GM12891 (cell line): Measurements from ENCODE around the gene DAND5. TPM values are rescaled to one million over a fixed set of nuclear protein-coding genes. Genes with fewer than 3 reads are reported as not detected.

Source experiments
- DNase-seq: peaks from one replicate; pipeline ENCODE4 v3.0.0; 2011; ENCODE audit warnings: low spot score; ENCODE audit not compliant: insufficient read length
- FAIRE-seq: peaks from 2 replicates; lab custom pipeline; 2011; peaks lifted over from hg19 to GRCh38; lab: Jason Lieb, UNC
- PAX5 ChIP-seq: IDR thresholded peaks from 2 replicates; pipeline ENCODE4 v1.6.1; 2011; ENCODE audit warnings: low read length, moderate library complexity, mild to moderate bottlenecking; ENCODE audit not compliant: insufficient read depth, severe bottlenecking
- POLR2A ChIP-seq: IDR thresholded peaks from 2 replicates; pipeline ENCODE4 v1.6.1; 2011; ENCODE audit warnings: low read depth, low read length, control low read depth
- POLR2AphosphoS5 ChIP-seq: IDR thresholded peaks from 2 replicates; pipeline ENCODE4 v1.6.1; 2011; ENCODE audit warnings: low read depth, low read length, control low read depth
- POU2F2 ChIP-seq: IDR thresholded peaks from 2 replicates; pipeline ENCODE4 v1.6.1; 2011; ENCODE audit warnings: low read depth, mild to moderate bottlenecking, control low read depth, low read length, moderate library complexity
- SPI1 ChIP-seq: IDR thresholded peaks from 2 replicates; pipeline ENCODE4 v1.6.1; 2011; ENCODE audit warnings: low read depth, low read length, control low read depth
- TAF1 ChIP-seq: IDR thresholded peaks from 2 replicates; pipeline ENCODE4 v1.6.1; 2011; ENCODE audit warnings: low read depth, low read length, control low read depth
- polyA plus RNA-seq: library from polyadenylated mRNA; unstranded; fragments of >200 nt; gene quantifications from one replicate; pipeline ENCODE4 v1.2.1, GENCODE V29; 2012; ENCODE audit warnings: low read depth, missing spikeins, inconsistent platforms; ENCODE audit not compliant: missing spikeins

Gene DAND5, protein sequence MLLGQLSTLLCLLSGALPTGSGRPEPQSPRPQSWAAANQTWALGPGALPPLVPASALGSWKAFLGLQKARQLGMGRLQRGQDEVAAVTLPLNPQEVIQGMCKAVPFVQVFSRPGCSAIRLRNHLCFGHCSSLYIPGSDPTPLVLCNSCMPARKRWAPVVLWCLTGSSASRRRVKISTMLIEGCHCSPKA
- polyA plus RNA-seq: not detected

DNA sequence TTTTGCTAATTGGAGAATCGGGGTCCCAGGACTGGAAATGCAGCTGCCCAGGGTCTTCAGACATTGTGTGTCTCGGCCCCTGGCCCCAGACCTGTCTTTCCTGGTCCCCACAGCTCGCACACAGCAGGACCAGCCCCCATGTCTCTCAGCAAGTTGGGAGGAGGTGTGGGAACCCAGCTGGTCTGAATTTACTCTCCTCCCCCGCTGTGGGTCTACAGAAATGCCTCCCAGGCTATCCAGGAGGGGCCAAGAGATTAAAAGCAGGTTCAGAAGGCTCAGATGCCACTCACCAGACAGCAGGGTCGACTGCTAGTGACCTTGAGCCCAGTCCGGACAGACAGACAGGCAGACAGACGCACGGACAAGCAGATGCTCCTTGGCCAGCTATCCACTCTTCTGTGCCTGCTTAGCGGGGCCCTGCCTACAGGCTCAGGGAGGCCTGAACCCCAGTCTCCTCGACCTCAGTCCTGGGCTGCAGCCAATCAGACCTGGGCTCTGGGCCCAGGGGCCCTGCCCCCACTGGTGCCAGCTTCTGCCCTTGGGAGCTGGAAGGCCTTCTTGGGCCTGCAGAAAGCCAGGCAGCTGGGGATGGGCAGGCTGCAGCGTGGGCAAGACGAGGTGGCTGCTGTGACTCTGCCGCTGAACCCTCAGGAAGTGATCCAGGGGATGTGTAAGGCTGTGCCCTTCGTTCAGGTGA is at the start of gene DAND5:
Gene DAND5 (plus strand): TSS at position 285 of the 697 bp plus-strand sequence. CDS start 85 bp downstream, at position 370.
- no peak for FAIRE-seq

DNA sequence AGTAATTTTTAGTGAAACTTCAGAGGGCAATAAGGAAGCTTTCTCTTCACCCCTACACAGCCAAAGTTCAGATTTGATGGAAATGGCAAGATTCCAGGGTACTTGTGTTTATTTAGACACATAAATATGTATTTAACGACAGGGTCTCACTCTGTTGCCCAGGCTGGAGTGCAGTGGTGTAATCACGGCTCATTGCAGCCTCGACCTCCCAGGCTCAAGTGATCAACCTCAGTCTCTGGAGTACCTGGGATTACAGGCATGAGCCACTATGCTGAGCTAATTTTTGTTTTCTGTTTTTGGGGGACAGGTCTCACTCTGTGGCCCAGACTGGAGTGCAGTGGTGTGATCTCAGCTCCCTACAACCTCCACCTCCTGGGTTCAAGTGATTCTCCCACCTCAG is 48.3 kb upstream of the DAND5 start:
- no peak for FAIRE-seq
- no peak for DNase-seq
- TF ChIP-seq POLR2A (no peak), PAX5 (no peak), POLR2AphosphoS5 (no peak), SPI1 (no peak), TAF1 (no peak), POU2F2 (no peak)

More for the DNA sequence above, at the start of gene DAND5:
- no peak for TF ChIP-seq TAF1
- TF ChIP-seq POU2F2: no peak
- TF ChIP-seq POLR2AphosphoS5: no peak
- no peak for TF ChIP-seq SPI1
- TF ChIP-seq POLR2A: no peak
- TF ChIP-seq PAX5: no peak
- no peak for DNase-seq

DNA sequence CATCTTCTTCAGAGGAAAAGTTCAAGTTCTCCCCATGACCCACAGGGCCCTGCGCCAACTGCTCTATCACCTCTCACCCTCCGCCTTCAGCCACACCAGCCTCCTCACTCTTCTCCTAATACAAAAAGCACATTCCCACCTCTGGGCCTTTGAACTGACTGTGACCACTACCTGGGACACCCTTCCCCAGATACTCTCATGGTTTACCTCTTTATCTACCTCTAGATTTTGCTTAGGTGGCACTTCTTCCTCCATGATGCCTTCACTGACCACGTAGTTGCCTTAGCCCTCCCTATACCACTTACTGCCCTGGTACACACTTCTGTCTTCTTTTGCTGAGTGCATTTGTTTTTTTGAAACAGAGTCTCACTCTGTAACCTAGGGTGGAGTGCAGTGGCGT is 46.4 kb upstream of the DAND5 start:
- TF ChIP-seq POLR2A (no peak), PAX5 (no peak)
- DNase-seq (no peak), FAIRE-seq (no peak)

DNA sequence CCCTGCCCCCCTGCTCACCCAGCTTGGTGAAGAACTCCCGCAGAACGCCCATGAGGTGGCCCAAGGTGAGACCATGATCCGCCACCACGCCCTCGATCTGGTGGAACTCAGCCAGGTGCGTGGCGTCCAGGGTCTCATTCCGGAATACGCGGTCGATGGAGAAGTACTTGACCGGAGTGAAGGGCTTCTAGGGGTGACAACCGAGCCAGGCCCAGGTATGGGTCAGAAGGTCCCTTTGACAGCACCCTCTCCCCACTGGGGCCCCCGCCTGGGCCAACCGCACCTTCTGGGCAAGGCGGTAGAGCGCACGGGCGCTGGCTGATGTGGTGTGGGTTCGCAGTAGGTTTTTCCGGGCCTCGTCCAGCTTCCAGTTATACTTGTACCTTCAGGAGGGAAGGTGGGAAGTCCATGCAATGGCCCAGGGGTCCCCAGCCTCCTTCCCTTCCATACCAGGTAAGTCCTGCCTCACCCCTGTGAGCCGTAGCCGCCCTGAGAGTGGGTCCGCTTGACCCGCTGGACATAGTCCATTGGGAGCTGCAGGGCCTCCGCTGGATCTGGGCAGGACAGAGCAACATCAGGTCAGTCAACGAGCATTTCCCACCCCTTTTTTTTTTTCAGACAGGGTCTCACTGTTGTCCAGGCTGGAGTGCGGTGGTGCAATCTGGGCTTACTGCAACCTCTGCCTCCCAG is 44.6 kb upstream of the DAND5 start:
- DNase-seq (no peak), FAIRE-seq (no peak)
- no peak for TF ChIP-seq SPI1
- no peak for TF ChIP-seq PAX5
- TF ChIP-seq POLR2AphosphoS5: no peak
- TF ChIP-seq TAF1: no peak
- TF ChIP-seq POU2F2: no peak

DNA sequence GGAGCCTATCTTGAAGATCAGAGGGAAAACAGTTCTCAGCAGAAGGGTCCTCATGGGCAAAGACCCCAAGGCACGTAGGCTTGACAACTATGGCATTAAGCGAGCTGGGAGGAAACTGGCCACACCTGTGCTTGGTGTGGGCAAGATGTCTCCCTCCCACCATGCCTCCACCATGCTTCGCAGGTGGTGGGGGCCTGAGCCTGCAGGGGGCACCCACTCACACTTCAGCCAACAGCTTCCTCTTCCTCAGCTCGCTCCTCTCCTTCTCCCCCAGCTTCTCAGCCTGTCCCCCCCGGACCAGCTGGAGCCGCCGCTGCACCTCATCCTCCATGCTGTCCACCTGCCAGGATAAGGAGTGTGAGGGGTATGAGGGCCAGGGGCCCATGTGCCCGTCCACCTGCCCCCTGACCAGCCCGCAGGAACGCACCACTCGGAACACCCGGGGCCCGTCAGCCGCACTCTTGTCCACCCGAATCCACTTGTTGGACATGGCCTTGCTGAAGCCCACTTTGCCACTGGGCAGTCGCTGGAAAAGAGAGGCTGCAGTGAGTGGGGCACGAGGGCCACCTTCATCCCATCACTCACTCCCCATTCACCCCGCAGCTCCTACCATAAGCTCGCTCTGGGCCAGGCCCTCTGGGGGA is 39.3 kb upstream of the DAND5 start:
- TF ChIP-seq POLR2AphosphoS5 (no peak), SPI1 (no peak), TAF1 (no peak), POU2F2 (no peak), PAX5 (no peak), POLR2A (no peak)
- no peak for FAIRE-seq
- DNase-seq: no peak

DNA sequence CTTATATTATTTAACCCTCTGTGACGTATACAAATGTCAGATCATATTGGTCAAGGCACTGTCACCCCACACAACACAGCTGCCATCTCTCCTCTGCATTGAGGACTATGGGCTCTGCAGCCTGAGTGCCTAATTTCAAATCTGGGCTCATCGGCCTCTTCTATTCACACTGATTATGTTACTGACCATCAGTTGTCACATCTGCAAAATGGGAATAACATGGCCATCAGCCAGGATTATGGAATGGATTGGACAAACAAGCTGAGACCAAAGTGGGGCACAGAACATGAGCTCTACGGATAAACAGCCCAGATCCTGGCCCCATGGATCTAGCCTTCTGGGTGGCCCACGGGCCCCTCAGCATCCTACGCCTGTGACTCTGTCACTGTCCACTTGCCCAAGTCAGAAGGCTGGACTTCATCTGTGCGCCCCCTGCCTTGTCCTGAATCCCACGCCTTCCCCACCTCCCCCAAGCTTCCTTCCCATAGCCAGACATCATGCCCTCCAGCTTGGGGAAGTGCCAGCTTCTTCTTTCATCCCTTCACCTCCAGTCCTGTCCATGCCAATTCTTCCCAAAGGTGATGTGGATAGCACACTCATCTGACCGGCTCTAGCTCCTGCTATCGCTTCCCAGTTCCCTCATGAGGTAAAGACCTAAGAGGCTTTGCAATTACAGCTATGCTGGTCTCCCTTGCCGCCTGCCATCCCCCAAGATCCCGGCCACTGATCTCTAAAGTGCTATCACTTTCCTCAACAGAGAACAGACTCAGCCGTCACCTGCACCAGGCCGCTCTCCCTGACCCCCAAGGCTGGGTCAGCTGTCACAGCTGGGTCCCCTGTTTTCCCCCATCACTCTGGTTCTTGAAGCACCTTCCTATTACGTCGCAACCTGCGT is 36.7 kb upstream of the DAND5 start:
- DNase-seq: no peak
- no peak for FAIRE-seq
- TF ChIP-seq POU2F2: 0 out of 2 replicates have a peak, but pooled peaks have one; percentile 19
- no peak for TF ChIP-seq PAX5
- TF ChIP-seq POLR2AphosphoS5: no peak
- TF ChIP-seq TAF1: no peak
- TF ChIP-seq SPI1: no peak
- TF ChIP-seq POLR2A: no peak

DNA sequence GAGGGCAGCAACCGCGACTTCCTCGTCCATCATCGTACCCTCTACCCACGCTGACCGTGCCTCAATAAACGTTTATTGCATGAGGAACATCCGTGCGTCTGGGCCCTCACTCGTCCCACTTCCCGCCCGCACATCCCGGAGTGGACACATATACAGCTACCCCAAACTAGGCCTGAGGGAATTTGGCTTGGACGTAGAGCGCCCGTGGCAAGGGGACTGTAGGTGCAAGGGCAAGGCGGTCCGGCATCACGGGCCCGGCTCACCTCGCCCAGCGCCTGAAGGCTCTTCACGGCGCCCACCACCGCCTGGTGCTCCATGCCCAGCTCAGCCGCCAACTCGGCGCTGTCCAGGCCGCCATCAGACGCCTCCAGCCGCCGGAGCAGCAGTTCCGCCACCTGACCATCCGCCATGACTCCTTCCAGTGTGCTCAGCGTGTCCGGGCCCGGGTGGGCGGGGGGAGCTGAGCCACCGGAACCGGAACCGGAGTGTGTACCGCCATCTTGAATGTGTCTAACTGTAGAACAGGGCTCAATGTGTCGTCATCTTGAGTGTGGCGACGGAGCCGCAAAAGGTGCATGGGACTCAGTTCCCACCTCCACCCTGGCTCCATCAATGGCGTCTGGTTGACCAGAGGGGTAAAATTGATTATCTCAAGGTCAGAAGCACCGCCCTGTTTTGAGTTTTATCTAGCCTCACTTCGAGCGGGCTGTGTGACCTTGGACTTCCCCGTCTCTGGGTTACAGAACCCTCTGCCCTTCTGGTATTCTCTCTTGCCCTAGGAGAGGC is 35.9 kb upstream of the DAND5 start, which contains the start of gene FARSA:
Gene FARSA (minus strand): TSS at position 425 of the 786 bp plus-strand sequence. CDS start 15 bp downstream, at position 410.
- DNase-seq: peak; percentile 92
- no peak for TF ChIP-seq POU2F2
- no peak for TF ChIP-seq PAX5
- TF ChIP-seq POLR2AphosphoS5: peak; percentile 91
- peak; percentile 95 for TF ChIP-seq POLR2A
- TF ChIP-seq TAF1: peak; percentile 88
- peak; percentile 98 for FAIRE-seq

DNA sequence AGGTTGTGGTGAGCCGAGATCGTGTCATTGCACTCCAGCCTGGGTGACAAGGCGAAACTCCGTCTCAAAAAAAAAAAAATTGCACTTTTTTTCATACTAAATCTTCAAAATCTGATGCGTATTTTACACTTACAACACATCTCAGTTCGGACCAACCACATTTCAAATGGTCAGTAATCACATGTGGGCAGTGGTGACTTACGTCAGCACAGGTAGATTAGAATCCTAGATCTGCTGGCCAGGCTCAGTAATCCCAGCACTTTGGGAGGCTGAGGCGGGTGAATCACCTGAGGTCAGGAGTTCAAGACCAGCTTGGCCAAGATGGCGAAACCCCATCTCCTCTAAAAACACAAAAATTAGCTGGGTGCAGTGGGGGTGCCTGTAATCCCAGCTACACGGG is 34.3 kb upstream of the DAND5 start:
- no peak for TF ChIP-seq TAF1
- no peak for TF ChIP-seq POLR2AphosphoS5
- no peak for TF ChIP-seq POLR2A
- no peak for TF ChIP-seq PAX5
- DNase-seq (no peak), FAIRE-seq (no peak)
